ENCODE results near the gene ITM2B.

Gene ITM2B

GRCh38 chr13:48311223-48311622, 78.2 kb downstream of the ITM2B start:
- H3K27ac ChIP-seq, result no peak overlapping the region
- TF ChIP-seq CTCF (conservative IDR thresholded peaks at IDR 0.05) (no peak), ZFX (IDR thresholded peaks at IDR 0.05) (no peak)

GRCh38 chr13:48315969-48316650, 83.1 kb downstream of the ITM2B start:
- TF ChIP-seq ZFX (IDR thresholded peaks at IDR 0.05), result no peak
- H3K27ac ChIP-seq, result no peak overlapping the region

- H3K27ac ChIP-seq, result no peak overlapping the region
- TF ChIP-seq ZFX (IDR thresholded peaks at IDR 0.05) (no peak), CTCF (conservative IDR thresholded peaks at IDR 0.05) (no peak)
Observed at GRCh38 chr13:48316826-48317510, 84.0 kb downstream of the ITM2B start.

GRCh38 chr13:48317511-48318376, 84.7 kb downstream of the ITM2B start:
- H3K27ac ChIP-seq, result no peak overlapping the region
- TF ChIP-seq CTCF (conservative IDR thresholded peaks at IDR 0.05) (no peak), ZFX (IDR thresholded peaks at IDR 0.05) (no peak)

GRCh38 chr13:48318377-48318811, 85.4 kb downstream of the ITM2B start:
- no peak for TF ChIP-seq ZFX (IDR thresholded peaks at IDR 0.05)
- TF ChIP-seq CTCF (conservative IDR thresholded peaks at IDR 0.05), result no peak
- no peak overlapping the region for H3K27ac ChIP-seq

DNA sequence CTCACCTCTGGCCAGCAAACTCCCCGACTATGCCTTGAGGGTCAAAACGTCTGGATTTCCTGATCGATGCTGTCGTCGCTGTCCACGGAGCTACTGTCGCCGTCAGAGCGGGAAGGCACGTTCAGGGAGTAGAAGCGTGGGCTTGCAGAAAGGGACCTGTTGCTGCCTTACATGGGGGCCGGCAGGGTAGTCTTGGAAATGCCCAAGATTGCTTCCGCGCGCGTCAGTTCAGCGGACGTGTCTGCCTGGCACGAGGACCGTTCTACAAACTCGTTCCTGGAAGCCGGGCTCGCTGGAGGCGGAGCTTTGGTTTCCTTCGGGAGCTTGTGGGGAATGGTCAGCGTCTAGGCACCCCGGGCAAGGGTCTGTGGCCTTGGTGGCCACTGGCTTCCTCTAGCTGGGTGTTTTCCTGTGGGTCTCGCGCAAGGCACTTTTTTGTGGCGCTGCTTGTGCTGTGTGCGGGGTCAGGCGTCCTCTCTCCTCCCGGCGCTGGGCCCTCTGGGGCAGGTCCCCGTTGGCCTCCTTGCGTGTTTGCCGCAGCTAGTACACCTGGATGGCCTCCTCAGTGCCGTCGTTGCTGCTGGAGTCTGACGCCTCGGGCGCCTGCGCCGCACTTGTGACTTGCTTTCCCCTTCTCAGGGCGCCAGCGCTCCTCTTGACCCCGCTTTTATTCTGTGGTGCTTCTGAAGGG, 86.0 kb downstream of the ITM2B start:
- H3K27ac ChIP-seq, result no peak overlapping the region
- TF ChIP-seq ZFX (IDR thresholded peaks at IDR 0.05), result no peak
- no peak for TF ChIP-seq CTCF (conservative IDR thresholded peaks at IDR 0.05)

Data from C4-2B (cell line).